ENCODE results near the gene DNMT3B.
"Not testable (repeated sequence)": the region's sequence is repeated elsewhere in the genome, so short reads cannot be mapped to it uniquely, and the experiment has no call there.

DNMT3B gene

DNA sequence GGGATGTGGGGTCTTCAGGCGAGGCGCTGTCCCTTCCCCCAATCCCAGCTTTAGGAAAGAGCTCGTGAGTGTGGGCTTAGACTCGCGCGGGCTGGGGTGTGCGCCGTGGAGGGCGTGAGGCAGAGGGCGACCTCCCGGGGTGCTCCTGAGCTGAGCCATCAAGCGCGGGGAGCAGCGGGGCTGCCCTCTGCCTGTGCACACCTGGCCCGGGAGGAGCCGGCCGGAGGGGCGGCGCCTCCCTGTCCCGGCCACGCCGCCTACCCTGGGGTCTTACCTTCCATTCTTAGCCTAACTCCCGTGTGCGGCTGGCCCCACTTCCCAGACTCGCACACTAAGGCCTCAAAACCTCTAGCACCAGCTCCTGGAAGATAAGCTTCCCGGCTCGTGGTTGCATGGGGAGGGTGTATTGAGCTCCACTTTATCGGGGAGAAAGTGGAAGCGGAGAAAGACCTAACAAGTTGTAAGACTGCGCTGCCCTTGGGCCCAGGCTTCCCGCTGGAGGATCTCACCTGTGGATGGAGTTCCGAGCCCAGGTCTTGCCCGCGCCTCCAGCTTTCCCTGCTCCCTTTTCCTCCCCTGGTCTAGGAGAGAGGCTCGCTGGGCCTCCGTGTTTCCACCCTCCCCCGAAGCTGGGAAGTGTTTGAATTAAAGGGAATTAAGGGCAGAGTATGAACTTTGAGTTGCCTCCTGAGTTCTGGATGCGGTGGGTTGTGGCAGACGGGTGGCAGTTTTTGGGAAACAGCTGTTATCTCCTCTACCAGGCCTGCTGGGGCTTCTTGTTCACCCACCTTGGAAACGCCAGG lies 1.2 kb downstream of the DNMT3B start:
- peak; percentile 17 for DNase-seq

DNA sequence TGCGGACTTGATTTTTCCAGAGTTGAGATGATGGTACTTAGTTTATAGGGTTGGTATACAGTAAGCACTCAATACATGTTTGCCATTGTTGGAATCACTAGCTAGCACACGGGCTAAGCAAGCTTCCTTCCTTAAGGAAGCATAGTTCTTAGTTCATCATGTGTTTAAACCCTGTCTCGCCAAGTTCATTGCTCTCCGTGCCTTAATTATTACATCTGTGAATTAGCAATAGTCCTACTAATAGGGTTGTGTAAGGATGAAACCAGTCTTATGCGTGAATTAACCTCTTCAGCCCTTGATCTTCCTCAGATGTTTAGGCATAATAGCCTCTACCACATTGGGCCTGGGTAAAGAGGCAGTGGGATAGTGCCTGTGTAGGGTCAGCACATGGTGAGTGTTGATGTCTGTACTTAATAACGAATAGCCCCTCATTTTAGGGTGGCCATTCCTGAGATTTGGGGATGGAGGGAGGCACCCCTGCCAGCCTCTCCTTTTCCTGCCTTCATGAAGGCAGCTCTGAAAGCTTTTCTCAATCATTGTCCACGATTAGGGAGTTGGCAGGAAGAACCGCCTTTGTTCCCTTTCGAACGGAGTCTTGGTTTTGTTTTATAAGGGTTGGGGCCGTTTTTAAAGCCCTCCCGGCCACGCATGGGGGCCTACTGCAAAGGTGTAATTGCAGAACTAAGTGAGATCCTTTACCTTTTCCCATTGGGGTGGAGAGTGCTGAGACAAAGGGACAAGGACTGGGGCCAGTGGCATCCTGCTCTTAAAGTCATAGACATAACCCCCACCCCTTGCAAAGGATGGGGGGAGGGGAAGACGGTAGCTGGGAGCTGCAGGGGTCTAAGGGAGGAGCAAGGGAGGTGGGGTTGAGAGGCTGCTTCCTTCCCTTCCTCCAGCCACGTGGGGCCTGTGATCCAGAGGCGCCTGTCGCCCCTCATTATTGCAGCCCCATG lies 2.1 kb downstream of the DNMT3B start:
- no peak for DNase-seq

GRCh38 chr20:32765230-32765875 lies 3.2 kb downstream of the DNMT3B start:
- DNase-seq: not testable (repeated sequence)

- no peak for DNase-seq
Observed at GRCh38 chr20:32767418-32768198, 5.4 kb downstream of the DNMT3B start.

DNA sequence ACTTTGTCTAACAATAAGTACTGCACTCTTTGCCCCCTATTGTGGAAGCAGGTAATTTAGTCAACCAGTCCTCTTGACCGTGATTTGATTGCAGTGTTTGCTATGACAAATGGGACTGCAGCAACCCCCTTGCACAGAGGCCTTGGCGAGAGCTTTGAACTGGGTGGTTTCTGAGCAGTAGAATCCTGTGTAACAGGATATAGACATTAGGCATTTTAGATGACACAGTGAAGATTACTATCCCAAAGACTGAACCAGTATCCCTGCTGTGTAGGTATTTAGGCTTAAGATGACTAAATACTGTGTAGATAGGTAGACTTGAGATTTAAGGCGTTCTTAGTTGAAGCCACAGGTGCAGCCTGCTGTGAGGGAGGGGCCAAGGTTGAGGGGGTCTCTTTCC lies 9.9 kb downstream of the DNMT3B start:
- no peak for DNase-seq

- DNase-seq: no peak
Observed at GRCh38 chr20:32773223-32773622, 11.0 kb downstream of the DNMT3B start.

DNA sequence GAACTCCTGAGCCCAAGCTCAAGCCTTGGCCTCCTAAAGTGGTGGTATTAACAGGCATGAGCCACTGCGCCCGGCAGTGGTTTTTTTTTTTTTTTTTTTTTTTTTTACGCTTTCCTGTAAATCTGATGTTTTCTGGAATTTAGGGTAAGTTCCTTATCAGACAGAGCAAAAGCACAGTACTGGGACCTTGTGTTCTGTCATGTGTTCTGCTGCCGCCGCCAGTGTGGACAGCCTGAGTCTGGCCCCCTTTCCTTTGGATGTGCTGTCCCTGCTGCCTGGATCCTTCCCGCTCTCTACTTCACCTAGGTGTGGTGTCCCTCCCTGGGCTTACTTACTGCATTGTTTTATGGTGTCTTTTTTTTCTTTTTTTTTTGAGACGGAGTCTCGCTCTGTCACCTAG lies 11.7 kb downstream of the DNMT3B start:
- no peak for DNase-seq

- DNase-seq: no peak
Observed at GRCh38 chr20:32775336-32775991, 13.3 kb downstream of the DNMT3B start.

DNA sequence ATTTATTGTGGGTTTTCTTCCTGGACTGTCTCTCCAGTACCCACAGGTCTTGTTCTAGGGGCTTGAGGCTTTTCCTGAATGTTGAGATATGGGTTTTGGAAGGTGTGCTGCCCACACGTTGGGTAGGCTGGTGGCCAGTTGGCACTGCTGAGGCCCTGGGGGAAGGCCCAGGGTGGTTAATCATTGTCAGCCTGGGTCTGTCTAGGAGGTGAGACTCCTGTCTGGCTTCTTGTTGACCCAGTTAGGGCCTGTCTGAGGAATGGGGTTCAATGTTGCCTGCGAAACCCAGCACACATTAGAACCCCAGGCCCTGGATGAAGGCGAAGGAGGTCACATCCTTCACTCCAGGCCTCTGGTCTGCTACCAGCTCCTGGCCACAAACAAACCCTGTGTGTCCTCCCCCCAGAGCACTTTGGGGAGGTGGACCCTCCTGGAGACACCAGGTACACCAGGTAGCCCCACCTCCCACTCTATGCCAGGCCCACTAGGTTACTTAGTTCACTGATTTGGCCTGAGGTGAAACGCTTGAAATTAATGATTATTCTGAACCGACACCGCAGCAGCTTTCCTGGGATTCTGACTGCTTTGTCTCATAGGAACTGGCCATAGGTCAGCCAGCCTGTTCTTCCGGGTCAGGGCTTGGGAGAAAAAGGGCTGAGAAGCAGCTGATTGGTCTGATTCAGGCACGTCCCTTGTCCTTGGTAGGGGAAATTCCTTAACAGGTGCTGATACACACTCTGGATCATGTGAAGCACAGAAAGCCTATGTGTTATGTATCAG lies 15.2 kb downstream of the DNMT3B start:
- no peak for DNase-seq

DNA sequence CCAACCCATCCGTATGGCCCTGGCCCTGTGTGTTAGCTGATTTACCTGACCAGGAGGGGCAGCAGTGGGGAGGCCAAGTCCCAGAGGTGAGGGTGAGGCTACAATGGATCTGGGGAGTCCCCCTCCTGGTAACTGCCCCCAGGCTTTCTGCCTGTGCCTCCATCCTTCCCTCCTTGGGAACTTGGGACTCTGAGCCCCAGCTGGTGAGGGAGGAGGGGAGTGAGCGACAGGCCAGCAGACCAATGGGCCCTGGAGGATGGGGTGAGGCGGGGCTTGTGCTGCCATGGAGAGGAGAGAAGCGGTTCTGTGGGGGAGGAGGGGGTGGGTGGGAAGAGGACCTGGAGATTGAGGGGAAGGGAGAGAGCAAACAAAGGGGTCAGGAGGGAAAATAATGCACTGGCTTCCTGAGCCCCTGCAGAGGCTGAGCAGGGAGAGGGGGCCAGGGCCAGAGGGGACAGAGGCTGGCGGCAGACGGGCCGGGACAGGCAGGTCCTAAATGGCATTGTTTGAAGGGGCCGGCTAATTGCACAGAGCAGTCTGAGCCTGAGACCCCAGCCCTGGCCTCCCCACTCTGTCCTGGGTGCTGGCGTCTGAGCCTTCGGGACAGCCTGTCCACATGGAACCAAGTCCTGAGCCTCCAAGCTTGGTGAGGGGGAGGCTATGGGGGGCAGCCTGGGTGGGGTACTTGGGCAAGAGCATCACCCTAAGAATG lies 17.5 kb downstream of the DNMT3B start:
- DNase-seq: no peak

DNA sequence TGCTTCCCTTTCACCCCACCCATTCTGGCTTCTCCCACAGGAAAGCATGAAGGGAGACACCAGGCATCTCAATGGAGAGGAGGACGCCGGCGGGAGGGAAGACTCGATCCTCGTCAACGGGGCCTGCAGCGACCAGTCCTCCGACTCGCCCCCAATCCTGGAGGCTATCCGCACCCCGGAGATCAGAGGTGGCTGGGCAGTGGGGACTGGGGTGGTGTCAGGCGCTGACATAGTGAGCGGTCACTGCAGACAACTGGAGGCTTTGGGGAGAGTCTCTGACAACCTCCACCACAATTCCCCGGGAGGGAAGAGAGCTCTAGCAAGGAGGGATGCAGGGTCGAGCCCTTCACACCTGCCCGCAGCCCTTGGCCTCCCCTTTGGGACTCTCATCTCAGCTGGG lies 18.1 kb downstream of the DNMT3B start:
- no peak for DNase-seq

DNA sequence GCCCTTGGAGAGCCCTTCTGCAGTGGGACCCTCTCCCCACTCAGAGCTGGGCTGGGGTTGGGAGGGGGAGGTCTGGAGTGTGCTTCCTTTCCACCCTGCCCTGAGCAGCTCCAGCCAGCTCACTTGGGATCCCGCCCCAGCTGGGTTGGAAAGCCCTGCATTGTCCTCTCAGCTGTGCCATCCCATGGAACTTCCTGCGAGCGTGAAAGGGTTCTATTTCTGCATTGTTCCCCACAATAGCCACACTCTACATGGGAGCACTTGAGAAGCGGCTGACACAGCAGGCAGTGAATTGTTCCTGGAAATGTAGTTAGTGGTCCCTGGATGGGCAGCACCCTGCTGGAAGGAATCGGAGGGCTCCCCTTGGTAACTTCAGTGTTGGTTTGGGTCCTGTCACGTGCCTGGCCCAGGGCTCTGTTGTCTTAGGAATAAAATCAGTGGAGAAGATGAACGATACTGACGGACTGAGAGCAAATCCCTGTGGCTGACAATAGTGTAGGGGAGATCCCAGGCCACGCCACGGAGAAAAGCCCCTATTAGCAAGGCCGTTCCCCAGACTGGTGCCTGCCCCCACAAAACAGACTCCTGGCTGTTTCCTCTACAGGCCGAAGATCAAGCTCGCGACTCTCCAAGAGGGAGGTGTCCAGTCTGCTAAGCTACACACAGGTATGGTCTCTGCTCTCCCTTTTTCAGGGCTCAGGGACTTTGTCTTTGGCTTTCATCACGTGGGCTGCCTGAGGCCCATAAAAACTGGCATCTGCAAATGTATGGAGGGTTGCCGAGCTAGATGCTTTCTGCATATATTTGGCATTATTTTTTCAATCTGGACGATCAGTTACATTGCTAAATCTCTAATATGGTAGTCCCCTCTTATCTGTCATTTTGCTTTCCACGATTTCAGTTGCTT lies 18.8 kb downstream of the DNMT3B start:
- DNase-seq: no peak

GRCh38 chr20:32784369-32785080 lies 22.3 kb downstream of the DNMT3B start:
- no peak for DNase-seq

GRCh38 chr20:32786059-32786760 lies 24.0 kb downstream of the DNMT3B start:
- no peak for DNase-seq

GRCh38 chr20:32787168-32787567 lies 25.0 kb downstream of the DNMT3B start:
- DNase-seq: no peak

- DNase-seq: peak; percentile 71
Observed at GRCh38 chr20:32789896-32790750, 27.9 kb downstream of the DNMT3B start.

- DNase-seq: no peak
Observed at GRCh38 chr20:32790751-32791057, 28.5 kb downstream of the DNMT3B start.
